Stomach smooth muscle (tissue), 2 donors: ENCODE measurements around the gene LARGE2.

Experiments
- H3K27ac ChIP-seq: one replicate; pipeline ENCODE4 v1.7.0; 2013; ENCODE audit warnings: mild to moderate bottlenecking, low read length, inconsistent platforms
- H3K27me3 ChIP-seq, 2 donors: one replicate each; pipeline ENCODE4 v1.7.0; 2013; ENCODE audit warnings: low read length in 2 of 2; ENCODE audit not compliant: insufficient read depth in 2 of 2, control insufficient read depth in 1 of 2
- H3K36me3 ChIP-seq, 2 donors: one replicate each; pipeline ENCODE4 v1.7.0; 2013; ENCODE audit warnings: low read length in 2 of 2; ENCODE audit not compliant: control insufficient read depth in 2 of 2, insufficient read depth in 2 of 2
- H3K4me1 ChIP-seq: one replicate; pipeline ENCODE4 v1.7.0; 2013; ENCODE audit warnings: low read length; ENCODE audit not compliant: control insufficient read depth, insufficient read depth
- H3K4me3 ChIP-seq, 2 donors: one replicate each; pipeline ENCODE4 v1.7.0; 2013; ENCODE audit warnings: low read length in 2 of 2
- H3K9ac ChIP-seq, 2 donors: one replicate each; pipeline ENCODE4 v1.7.0; 2013; ENCODE audit warnings: low read length in 2 of 2, mild to moderate bottlenecking in 1 of 2
- H3K9me3 ChIP-seq, 2 donors: one replicate each; pipeline ENCODE4 v1.7.0; 2013; ENCODE audit warnings: low read length in 2 of 2; ENCODE audit not compliant: control insufficient read depth in 2 of 2
- donor health status: healthy.
- donor health status: Pancreatic carcinoma.

The LARGE2 gene

DNA sequence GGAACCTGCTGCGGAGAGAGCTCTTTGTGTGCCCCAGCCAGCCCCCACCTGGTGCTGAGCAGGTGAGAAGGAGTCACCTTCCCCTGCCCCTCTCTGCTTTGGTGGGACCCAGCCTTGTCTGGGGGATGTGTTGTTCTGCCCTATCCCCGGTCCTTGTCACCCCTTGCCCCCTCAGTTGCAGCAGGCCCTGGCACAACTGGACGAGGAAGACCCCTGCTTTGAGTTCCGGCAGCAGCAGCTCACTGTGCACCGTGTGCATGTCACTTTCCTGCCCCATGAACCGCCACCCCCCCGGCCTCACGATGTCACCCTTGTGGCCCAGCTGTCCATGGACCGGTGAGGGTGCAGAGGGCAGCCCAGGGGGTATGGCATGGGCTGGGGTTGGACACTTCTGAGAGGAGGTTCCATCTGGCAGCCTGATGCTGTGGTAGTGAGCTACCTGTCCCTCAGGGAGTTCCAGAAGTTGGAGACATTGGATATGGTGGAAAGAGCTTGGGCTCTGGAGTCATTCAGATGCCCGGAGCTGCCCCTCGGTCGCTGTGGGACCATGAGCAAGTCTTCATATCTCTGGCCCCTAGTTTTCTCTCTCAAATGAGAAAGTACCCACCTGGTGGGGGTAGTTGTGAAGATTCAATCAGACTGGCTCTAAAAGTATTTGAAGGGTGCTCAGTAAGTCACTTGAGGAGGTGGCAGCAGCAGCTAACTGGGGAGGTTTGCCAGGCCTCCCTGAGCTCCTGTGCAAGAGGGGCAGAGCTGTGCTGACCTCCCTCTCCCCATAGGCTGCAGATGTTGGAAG is 4.3 kb downstream of the LARGE2 start:
- peaks cover 12 to 27% of the 10 kb centered on the region in 2 donors for H3K27me3 ChIP-seq
- H3K9me3 ChIP-seq: no peaks in the 10 kb centered on the region
- H3K36me3 ChIP-seq: peaks cover 0 to 8% of the 10 kb centered on the region in 2 donors
- no peak overlapping the region for H3K9ac ChIP-seq
- H3K4me1 ChIP-seq: peaks cover 16% of the 10 kb centered on the region
- H3K27ac ChIP-seq: no peak overlapping the region
- no peak overlapping the region for H3K4me3 ChIP-seq

DNA sequence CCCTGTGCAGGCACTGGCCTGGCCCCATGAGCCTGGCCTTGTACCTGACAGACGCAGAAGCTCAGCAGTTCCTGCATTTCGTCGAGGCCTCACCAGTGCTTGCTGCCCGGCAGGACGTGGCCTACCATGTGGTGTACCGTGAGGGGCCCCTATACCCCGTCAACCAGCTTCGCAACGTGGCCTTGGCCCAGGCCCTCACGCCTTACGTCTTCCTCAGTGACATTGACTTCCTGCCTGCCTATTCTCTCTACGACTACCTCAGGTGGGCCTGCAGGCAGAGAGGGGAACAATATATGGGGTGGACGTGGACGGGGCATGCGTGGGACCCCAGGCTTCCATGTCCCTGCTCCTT is 4.9 kb downstream of the LARGE2 start:
- H3K27me3 ChIP-seq: peaks cover 9 to 21% of the 10 kb centered on the region in 2 donors
- H3K9me3 ChIP-seq: no peaks in the 10 kb centered on the region
- H3K9ac ChIP-seq: no peak overlapping the region
- no peak overlapping the region for H3K4me3 ChIP-seq
- peaks cover 11% of the 10 kb centered on the region for H3K4me1 ChIP-seq
- peaks cover 0 to 14% of the 10 kb centered on the region in 2 donors for H3K36me3 ChIP-seq
- no peak overlapping the region for H3K27ac ChIP-seq

DNA sequence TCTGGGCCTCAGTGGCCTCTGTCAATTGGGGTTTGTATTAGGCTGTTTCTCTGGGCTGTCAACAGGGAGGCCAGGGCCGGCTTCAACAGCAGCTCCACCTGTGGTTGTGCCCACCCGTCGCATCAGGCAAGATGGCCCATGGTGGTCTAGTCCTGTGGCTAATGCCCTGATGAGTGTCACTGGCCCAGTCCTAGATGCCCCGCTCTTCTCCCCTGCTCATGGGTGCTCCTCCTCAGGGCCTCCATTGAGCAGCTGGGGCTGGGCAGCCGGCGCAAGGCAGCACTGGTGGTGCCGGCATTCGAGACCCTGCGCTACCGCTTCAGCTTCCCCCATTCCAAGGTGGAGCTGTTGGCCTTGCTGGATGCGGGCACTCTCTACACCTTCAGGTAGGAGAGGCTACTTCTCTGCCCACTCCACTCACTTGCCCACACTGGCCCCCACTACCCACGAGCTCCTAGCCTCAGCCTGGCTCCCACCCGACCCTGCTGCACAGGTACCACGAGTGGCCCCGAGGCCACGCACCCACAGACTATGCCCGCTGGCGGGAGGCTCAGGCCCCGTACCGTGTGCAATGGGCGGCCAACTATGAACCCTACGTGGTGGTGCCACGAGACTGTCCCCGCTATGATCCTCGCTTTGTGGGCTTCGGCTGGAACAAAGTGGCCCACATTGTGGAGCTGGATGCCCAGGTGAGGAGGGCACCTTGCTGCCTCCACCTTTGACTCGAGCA is 5.4 kb downstream of the LARGE2 start:
- no peak overlapping the region for H3K9ac ChIP-seq
- H3K4me1 ChIP-seq: peaks cover 5% of the 10 kb centered on the region
- H3K9me3 ChIP-seq: no peaks in the 10 kb centered on the region
- peaks cover under 1 to 14% of the 10 kb centered on the region in 2 donors for H3K36me3 ChIP-seq
- no peak overlapping the region for H3K4me3 ChIP-seq
- H3K27ac ChIP-seq: no peak overlapping the region
- H3K27me3 ChIP-seq: peaks cover 9 to 15% of the 10 kb centered on the region in 2 donors

DNA sequence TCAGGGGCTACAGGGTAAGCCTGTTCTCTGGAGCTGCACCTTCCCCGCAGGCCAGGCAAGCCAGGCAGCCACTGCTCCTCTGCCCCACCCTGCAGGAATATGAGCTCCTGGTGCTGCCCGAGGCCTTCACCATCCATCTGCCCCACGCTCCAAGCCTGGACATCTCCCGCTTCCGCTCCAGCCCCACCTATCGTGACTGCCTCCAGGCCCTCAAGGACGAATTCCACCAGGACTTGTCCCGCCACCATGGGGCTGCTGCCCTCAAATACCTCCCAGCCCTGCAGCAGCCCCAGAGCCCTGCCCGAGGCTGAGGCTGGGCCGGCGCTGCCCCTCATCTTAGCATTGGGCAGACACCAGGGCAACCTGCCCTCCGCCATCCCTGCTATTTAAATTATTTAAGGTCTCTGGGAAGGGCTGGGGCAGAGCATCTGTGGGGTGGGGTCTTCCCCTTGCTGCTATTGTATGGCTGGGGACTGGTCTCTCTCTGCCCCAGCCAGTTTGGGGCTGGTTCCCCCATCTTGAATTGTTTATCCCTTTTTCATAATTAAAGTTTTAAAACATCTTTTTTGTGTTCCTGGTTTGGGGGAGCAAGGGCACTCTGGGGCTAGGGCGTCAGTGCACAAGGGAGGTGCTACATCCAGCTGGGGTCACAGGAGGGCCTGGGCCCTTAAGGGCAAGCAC is 6.2 kb downstream of the LARGE2 start:
- Histone ChIP-seq H3K27me3 (peaks cover 4 to 10% of the 10 kb centered on the region in 2 donors), H3K4me1 (peaks cover 8% of the 10 kb centered on the region), H3K9ac (no peak overlapping the region), H3K4me3 (no peak overlapping the region), H3K36me3 (peaks cover 8 to 21% of the 10 kb centered on the region in 2 donors), H3K27ac (no peak overlapping the region), H3K9me3 (no peaks in the 10 kb centered on the region)

DNA sequence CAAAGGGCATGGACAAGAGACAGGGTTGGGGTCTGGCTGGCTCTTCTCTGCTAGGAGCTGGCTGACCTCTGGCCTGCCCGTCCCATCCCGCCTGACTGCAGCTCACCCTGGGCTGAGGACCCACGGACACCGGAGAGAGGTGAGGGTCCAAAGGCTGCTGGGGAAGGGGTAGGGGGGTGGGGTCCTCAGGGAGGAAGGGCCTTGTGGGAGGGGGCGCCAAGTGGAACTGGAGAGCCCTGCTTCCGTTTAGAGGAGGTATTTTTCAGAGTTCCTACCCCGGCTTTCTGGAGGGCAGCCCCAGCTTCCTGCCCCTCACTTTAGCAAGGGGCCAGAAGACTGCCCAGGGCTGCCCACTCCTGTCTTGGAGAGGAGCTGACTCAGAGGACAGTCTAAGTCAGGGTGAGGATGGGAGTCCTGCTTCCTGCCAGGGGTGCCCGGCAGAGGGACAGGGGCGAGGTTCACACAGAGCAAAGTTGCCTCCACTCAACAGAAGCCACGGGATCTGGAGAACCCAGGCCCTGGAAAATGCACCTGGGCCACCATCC is 7.1 kb downstream of the LARGE2 start:
- Histone ChIP-seq H3K9ac (no peak overlapping the region), H3K4me1 (peaks cover 10% of the 10 kb centered on the region)

GRCh38 chr11:45930031-45930794 is 7.8 kb downstream of the LARGE2 start:
- no peak overlapping the region for H3K9ac ChIP-seq
- no peaks in the 10 kb centered on the region for H3K9me3 ChIP-seq
- no peak overlapping the region for H3K4me3 ChIP-seq
- H3K27me3 ChIP-seq: peaks cover 0 to 7% of the 10 kb centered on the region in 2 donors
- H3K27ac ChIP-seq: no peak overlapping the region
- peaks cover 20 to 33% of the 10 kb centered on the region in 2 donors for H3K36me3 ChIP-seq
- H3K4me1 ChIP-seq: peaks cover 10% of the 10 kb centered on the region

More for the DNA sequence above, 7.1 kb downstream of the LARGE2 start:
- no peak overlapping the region for H3K27ac ChIP-seq
- H3K36me3 ChIP-seq: peaks cover 15 to 26% of the 10 kb centered on the region in 2 donors
- H3K27me3 ChIP-seq: peaks cover 0 to 7% of the 10 kb centered on the region in 2 donors
- H3K4me3 ChIP-seq: no peak overlapping the region
- H3K9me3 ChIP-seq: no peaks in the 10 kb centered on the region

DNA sequence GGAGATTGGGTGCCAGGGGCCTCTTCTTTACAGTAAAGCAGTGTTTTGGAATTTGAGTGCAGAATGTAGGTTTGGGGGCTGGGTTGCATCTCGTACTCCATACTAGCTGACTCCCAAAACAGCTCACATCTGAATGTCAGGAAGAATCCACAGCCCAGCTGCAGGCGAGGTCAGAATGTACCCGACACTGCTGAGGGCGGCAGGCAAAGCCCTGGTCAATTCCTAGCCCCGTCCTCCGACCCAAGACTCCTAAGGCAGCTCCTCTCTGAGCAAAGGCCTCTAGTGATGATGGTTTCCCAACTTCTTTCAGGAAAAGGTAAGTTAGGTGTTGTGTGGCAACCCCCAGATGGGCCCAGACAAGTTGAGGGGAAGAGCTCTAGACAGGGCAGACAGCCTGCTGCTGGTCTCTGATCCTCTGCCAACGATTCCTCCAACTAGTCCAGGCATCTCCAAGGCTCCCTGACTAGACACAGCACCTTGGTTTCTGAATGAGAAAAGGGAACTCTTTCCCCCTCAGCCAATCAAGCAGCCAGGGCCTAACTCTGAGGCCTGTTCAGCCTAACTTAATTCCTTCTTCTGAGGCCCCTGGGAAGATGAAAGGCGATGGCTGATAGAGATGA is 8.6 kb downstream of the LARGE2 start:
- Histone ChIP-seq H3K9ac (no peak overlapping the region), H3K36me3 (peaks cover 28 to 40% of the 10 kb centered on the region in 2 donors), H3K4me1 (peaks cover 10% of the 10 kb centered on the region), H3K27me3 (peaks cover 0 to 4% of the 10 kb centered on the region in 2 donors), H3K27ac (no peak overlapping the region), H3K9me3 (no peaks in the 10 kb centered on the region), H3K4me3 (no peak overlapping the region)

GRCh38 chr11:45931739-45932138 is 9.3 kb downstream of the LARGE2 start:
- Histone ChIP-seq H3K4me3 (no peak overlapping the region), H3K9me3 (no peaks in the 10 kb centered on the region), H3K4me1 (peaks cover 10% of the 10 kb centered on the region), H3K27me3 (no peaks in the 10 kb centered on the region), H3K27ac (no peak overlapping the region), H3K9ac (no peak overlapping the region), H3K36me3 (peaks cover 31 to 40% of the 10 kb centered on the region in 2 donors)

DNA sequence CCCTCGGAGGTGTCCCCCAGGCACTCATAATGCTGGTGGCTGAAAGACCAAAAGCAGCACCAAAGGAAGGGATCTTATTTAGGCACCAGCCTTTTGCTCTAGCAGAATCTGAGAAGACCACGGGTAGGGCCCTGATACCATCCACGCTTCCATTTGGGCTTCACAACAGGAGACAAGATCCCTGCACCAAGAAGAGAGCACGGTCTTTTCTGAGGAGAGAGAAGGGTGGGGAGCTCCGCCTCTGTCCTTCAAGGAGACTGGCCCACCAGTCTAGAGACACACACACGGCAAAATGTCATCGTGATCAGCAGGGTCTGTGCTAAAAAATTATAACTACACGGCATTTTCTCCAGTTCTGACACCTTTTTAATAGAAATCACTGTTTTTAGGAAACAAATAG is 9.8 kb downstream of the LARGE2 start:
- no peak overlapping the region for H3K4me3 ChIP-seq
- H3K27me3 ChIP-seq: no peaks in the 10 kb centered on the region
- peaks cover 36 to 40% of the 10 kb centered on the region in 2 donors for H3K36me3 ChIP-seq
- H3K4me1 ChIP-seq: peaks cover 10% of the 10 kb centered on the region
- no peak overlapping the region for H3K27ac ChIP-seq
- no peaks in the 10 kb centered on the region for H3K9me3 ChIP-seq
- H3K9ac ChIP-seq: no peak overlapping the region
